Spleen (tissue), 11 donors: Measurements from ENCODE around the gene CNTNAP2. TPM values are rescaled to one million over a fixed set of nuclear protein-coding genes. Genes with fewer than 3 reads are reported as not detected.

Experiments
- DNase-seq: peaks from one replicate; pipeline ENCODE4 v3.0.0-alpha.2; 2020
- H3K27ac ChIP-seq, 8 donors: fragments of 200-600 bp; sonication (generic) in 7 of 8; 1 replicate in 4 of 8; 2 replicates in 4 of 8; pipeline versions ENCODE4 v1.5.0 to v1.8.0; 2016 to 2021; ENCODE audit warnings: inconsistent platforms in 4 of 8, mild to moderate bottlenecking in 4 of 8, moderate library complexity in 1 of 8
- H3K27me3 ChIP-seq, 7 donors: fragments of 200-600 bp; sonication (generic) in 6 of 7; replicated peaks in 1 of 7; 1 replicate in 4 of 7; 2 replicates in 3 of 7; pipeline versions ENCODE4 v1.5.0 to v1.8.0; 2016 to 2021; ENCODE audit warnings: inconsistent platforms in 3 of 7, mild to moderate bottlenecking in 1 of 7
- H3K36me3 ChIP-seq, 6 donors: fragments of 200-600 bp; sonication (generic) in 5 of 6; 1 replicate in 4 of 6; 2 replicates in 2 of 6; pipeline versions ENCODE4 v1.5.0 to v1.8.0; 2016 to 2021; ENCODE audit warnings: inconsistent platforms in 2 of 6
- H3K4me1 ChIP-seq, 6 donors: fragments of 200-600 bp; sonication (generic) in 5 of 6; 1 replicate in 3 of 6; 2 replicates in 3 of 6; pipeline versions ENCODE4 v1.5.0 to v1.8.0; 2016 to 2021; ENCODE audit warnings: inconsistent platforms in 3 of 6
- H3K4me3 ChIP-seq, 8 donors: fragments of 200-600 bp; sonication (generic) in 7 of 8; 1 replicate in 4 of 8; 2 replicates in 4 of 8; pipeline versions ENCODE4 v1.5.0 to v1.8.0; 2016 to 2021; ENCODE audit warnings: inconsistent platforms in 4 of 8, mild to moderate bottlenecking in 4 of 8, moderate library complexity in 2 of 8
- H3K9me3 ChIP-seq, 8 donors: fragments of 200-600 bp; sonication (generic) in 7 of 8; 1 replicate in 4 of 8; 2 replicates in 4 of 8; pipeline versions ENCODE4 v1.5.0 to v1.8.0; 2016 to 2021; ENCODE audit warnings: inconsistent platforms in 4 of 8
- CTCF ChIP-seq, 11 experiments: fragments of 200-600 bp in 7 of 11; fragments of 450-650 bp in 4 of 11; sonication (generic) in 4 of 11; IDR thresholded peaks in 8 of 11; conservative IDR thresholded peaks in 3 of 11; 1 replicate in 7 of 11; 2 replicates in 4 of 11; pipeline versions ENCODE4 v1.4.0 to v1.8.0; 2016 to 2021; ENCODE audit warnings: antibody characterized with exemption in 11 of 11, inconsistent platforms in 4 of 11, mild to moderate bottlenecking in 1 of 11
- POLR2A ChIP-seq, 3 donors: fragments of 450-650 bp; IDR thresholded peaks; one replicate each; pipeline ENCODE4 v1.5.1; 2017; ENCODE audit warnings: antibody characterized with exemption in 3 of 3, mild to moderate bottlenecking in 1 of 3
- POLR2AphosphoS5 ChIP-seq, 3 donors: sonication (generic); formaldehyde crosslinking; IDR thresholded peaks; one replicate each; pipeline ENCODE4 v1.5.1; 2017; ENCODE audit warnings: antibody characterized with exemption in 3 of 3
- WGBS, 5 donors: extraction: QIAGEN DNeasy Blood & Tissue Kit in 3 of 5; methylation state at CpG; one replicate each; pipeline versions ENCODE4 v1.1.5 to v1.1.7; 2013 to 2018; 5-methylcytosine and 5-hydroxymethylcytosine counted together
- intact Hi-C: fragments of 100-400 bp; cut with DNase I; formaldehyde crosslinking; loops from one replicate; pipeline ENCODE4 v1.15.0; 2023; ENCODE audit warnings: low total_unique reads
- polyA plus RNA-seq, 3 donors: library from polyadenylated mRNA; stranded (reverse); fragments of 200-250 nt; gene quantifications; one replicate each; pipeline ENCODE4 v1.2.1, GENCODE V29; 2013
- total RNA-seq, 7 donors: library from RNA; depleted of rRNA in 3 of 7; stranded (reverse); fragments of >200 nt in 3 of 7; fragmentation: NEBNext Ultra II Directional in 4 of 7; extraction: Animal tissue kit (Norgen Biotek cat#: 25700) in 4 of 7; gene quantifications; one replicate each; pipeline versions ENCODE4 v1.1.0 to v1.2.1, GENCODE V29; 2016 to 2021
- donor health status: healthy with polysubstance abuse.
- donor health status: DM: no; HTN: no; CAD: no; lungs with moderate emphysema.
- donor health status: DM: no; HTN: no; CAD: no.
- donor health status: Bipolar disorder and iron deficiency.
- donor health status: healthy.
- donor health status: DM: no; HTN: no; CAD: no.
- donor health status: DM: yes; HTN: yes; CAD: no.

The CNTNAP2 gene
- total and polyA plus RNA-seq, 10 donors: 0.13 to 2.0 (median 0.82) TPM

- DNase-seq: no peak
- Histone ChIP-seq H3K36me3 (no peaks in the 10 kb centered on the region), H3K27me3 (no peaks in the 10 kb centered on the region), H3K4me3 (no peak overlapping the region), H3K9me3 (no peaks in the 10 kb centered on the region), H3K4me1 (peaks cover 0 to under 1% (median 0%) of the 10 kb centered on the region in 6 donors), H3K27ac (peak overlapping the region in 2 of 8 donors; percentile 7 to 13)
- WGBS, 5 donors: 76 to 80% (median 77%) methylated on average over 4 of the region's 4 CpGs
- no peak for TF ChIP-seq POLR2A (IDR thresholded peaks at IDR 0.05)
- TF ChIP-seq CTCF (IDR thresholded peaks at IDR 0.05 in 8 of 11, conservative IDR thresholded peaks at IDR 0.05 in 3 of 11): no peak
- TF ChIP-seq POLR2AphosphoS5 (IDR thresholded peaks at IDR 0.05): no peak
- intact Hi-C loops: no loop called here
These were observed 2042.7 kb downstream of the CNTNAP2 start for GRCh38 chr7:148159331-148159730.

DNA sequence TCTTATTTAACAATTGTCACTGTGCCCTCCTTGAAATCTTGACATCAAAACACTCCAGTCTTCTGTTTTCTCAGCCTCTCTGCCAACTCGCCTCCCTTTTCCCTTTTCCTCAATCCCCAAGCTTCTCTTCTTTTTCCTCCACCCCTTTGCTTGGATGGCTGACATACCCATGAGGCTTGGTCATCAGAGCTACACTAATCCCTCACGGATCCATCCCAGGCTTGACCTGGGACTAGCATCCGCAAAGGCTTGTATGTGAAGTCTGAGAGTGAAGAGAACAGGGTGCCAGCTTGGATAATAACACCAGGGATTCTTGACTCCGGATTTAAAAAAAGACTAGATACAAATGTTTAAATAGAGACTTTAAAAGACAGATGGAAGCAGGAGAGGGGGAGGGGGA lies 2045.2 kb downstream of the CNTNAP2 start:
- intact Hi-C loops: no loop called here

DNA sequence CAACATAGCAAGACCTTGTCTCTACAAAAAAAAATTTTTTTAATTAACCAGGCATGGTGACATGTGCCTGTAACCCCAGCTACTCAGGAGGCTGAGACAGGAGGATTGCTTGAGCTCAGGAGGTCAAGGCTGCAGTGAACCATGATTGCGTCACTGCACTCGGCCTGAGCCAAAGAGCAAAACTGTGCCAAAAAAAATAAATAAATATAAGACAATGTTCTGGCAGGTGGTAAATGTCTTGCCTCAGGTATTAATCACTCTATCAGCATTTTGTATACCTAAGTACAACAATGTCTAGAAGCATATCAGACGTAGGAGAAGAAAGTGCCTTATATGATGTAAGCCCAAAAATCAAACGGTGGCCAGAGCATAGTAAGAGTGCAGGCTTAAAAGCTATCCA lies 2046.2 kb downstream of the CNTNAP2 start:
- TF ChIP-seq CTCF (IDR thresholded peaks at IDR 0.05 in 8 of 11, conservative IDR thresholded peaks at IDR 0.05 in 3 of 11) (no peak), POLR2AphosphoS5 (IDR thresholded peaks at IDR 0.05) (no peak), POLR2A (IDR thresholded peaks at IDR 0.05) (no peak)
- Histone ChIP-seq H3K27ac (no peak overlapping the region), H3K27me3 (no peaks in the 10 kb centered on the region), H3K4me3 (no peak overlapping the region), H3K4me1 (no peaks in the 10 kb centered on the region), H3K9me3 (no peaks in the 10 kb centered on the region), H3K36me3 (no peaks in the 10 kb centered on the region)
- 69 to 87% (median 75%) methylated on average over 4 of the region's 4 CpGs for WGBS, 5 donors
- no peak for DNase-seq
- intact Hi-C loops: no loop called here

More for the DNA sequence above, 2045.2 kb downstream of the CNTNAP2 start:
- no peaks in the 10 kb centered on the region for H3K36me3 ChIP-seq
- no peak overlapping the region for H3K4me3 ChIP-seq
- TF ChIP-seq POLR2A (IDR thresholded peaks at IDR 0.05) (no peak), CTCF (IDR thresholded peaks at IDR 0.05 in 8 of 11, conservative IDR thresholded peaks at IDR 0.05 in 3 of 11) (no peak), POLR2AphosphoS5 (IDR thresholded peaks at IDR 0.05) (no peak)
- WGBS, 5 donors: 82 to 90% (median 87%) methylated on average over 4 of the region's 4 CpGs
- H3K4me1 ChIP-seq: no peaks in the 10 kb centered on the region
- no peaks in the 10 kb centered on the region for H3K27me3 ChIP-seq
- H3K9me3 ChIP-seq: no peaks in the 10 kb centered on the region
- DNase-seq: no peak
- no peak overlapping the region for H3K27ac ChIP-seq

GRCh38 chr7:148163246-148163645 lies 2046.6 kb downstream of the CNTNAP2 start:
- intact Hi-C loops: no loop called here
- WGBS, 5 donors: 62 to 84% (median 79%) methylated on average over 1 of the region's 1 CpG
- Histone ChIP-seq H3K9me3 (no peaks in the 10 kb centered on the region), H3K36me3 (no peaks in the 10 kb centered on the region), H3K4me3 (no peak overlapping the region), H3K27ac (no peak overlapping the region), H3K4me1 (no peaks in the 10 kb centered on the region), H3K27me3 (no peaks in the 10 kb centered on the region)
- TF ChIP-seq CTCF (IDR thresholded peaks at IDR 0.05 in 8 of 11, conservative IDR thresholded peaks at IDR 0.05 in 3 of 11): no peak
- TF ChIP-seq POLR2AphosphoS5 (IDR thresholded peaks at IDR 0.05): no peak
- TF ChIP-seq POLR2A (IDR thresholded peaks at IDR 0.05): no peak
- no peak for DNase-seq
